Measurements from ENCODE around the gene SYT17.

SYT17 gene

DNA sequence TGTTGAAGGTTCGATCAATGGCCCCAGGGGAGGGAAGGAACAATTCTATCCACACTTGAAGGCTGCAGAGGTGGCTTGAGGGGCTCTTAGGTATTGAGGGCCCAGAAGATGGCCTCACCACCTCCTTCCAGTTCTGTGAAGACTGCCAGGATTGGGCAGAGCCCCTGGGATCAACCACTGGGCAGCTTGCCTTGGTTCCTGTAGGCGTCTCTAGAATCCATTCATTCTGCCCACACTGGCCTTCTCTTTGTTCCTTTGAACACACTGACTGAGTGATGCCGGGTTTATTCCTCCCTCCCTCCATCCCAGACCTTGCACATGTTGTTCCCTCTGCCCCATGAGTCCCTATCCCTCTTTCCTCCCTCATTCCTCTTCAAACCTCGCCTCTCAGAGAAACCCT is 50.5 kb downstream of the SYT17 start:
- TF ChIP-seq FOXP2 (optimal IDR thresholded peaks at IDR 0.05; ENCODE audit: borderline replicate concordance, extremely low read depth, extremely low read length, insufficient read depth) = no peak
- no peak for TF ChIP-seq SIN3A (IDR thresholded peaks at IDR 0.05; ENCODE audit: borderline replicate concordance, insufficient read depth, low read length)
- no peak for TF ChIP-seq TAF1 (IDR thresholded peaks at IDR 0.05; ENCODE audit: borderline replicate concordance, insufficient read depth, low read length)
- TF ChIP-seq POLR2AphosphoS5 (IDR thresholded peaks at IDR 0.05; ENCODE audit: low read depth, low read length) = no peak
- no peak for TF ChIP-seq REST (IDR thresholded peaks at IDR 0.05; ENCODE audit: insufficient read depth in 1 of 2, low read depth in 2 of 2, low read length in 2 of 2)

GRCh38 chr16:19219836-19220235 is 51.8 kb downstream of the SYT17 start:
- TF ChIP-seq SIN3A (IDR thresholded peaks at IDR 0.05; ENCODE audit: borderline replicate concordance, insufficient read depth, low read length) = no peak

GRCh38 chr16:19223235-19224170 is 55.5 kb downstream of the SYT17 start:
- no peak for TF ChIP-seq TAF1 (IDR thresholded peaks at IDR 0.05; ENCODE audit: borderline replicate concordance, insufficient read depth, low read length)
- TF ChIP-seq REST (IDR thresholded peaks at IDR 0.05; ENCODE audit: insufficient read depth in 1 of 2, low read depth in 2 of 2, low read length in 2 of 2) = no peak
- no peak for TF ChIP-seq POLR2AphosphoS5 (IDR thresholded peaks at IDR 0.05; ENCODE audit: low read depth, low read length)
- no peak for TF ChIP-seq SIN3A (IDR thresholded peaks at IDR 0.05; ENCODE audit: borderline replicate concordance, insufficient read depth, low read length)
- TF ChIP-seq FOXP2 (optimal IDR thresholded peaks at IDR 0.05; ENCODE audit: borderline replicate concordance, extremely low read depth, extremely low read length, insufficient read depth) = no peak

DNA sequence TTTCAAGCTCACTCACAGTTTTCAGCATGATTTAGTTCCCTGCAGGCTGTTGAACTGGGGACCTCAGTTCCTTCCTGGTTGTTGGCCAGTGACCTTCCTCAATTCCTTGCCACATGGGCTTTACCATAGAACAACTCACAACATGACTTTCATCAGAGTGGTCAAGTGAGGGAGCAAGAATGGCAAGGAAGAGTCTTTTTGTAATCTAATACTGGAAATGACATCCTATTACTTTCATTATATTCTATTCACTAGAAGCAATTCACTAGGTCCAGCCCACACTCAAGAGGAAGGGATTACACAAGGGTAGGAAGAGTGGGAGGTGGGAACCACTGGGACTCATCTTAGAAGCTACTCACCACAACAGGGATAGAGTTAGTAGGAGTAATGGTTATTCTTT is 57.6 kb downstream of the SYT17 start:
- no peak for TF ChIP-seq REST (IDR thresholded peaks at IDR 0.05; ENCODE audit: insufficient read depth in 1 of 2, low read depth in 2 of 2, low read length in 2 of 2)
- no peak for TF ChIP-seq SIN3A (IDR thresholded peaks at IDR 0.05; ENCODE audit: borderline replicate concordance, insufficient read depth, low read length)
- no peak for TF ChIP-seq TAF1 (IDR thresholded peaks at IDR 0.05; ENCODE audit: borderline replicate concordance, insufficient read depth, low read length)
- TF ChIP-seq FOXP2 (optimal IDR thresholded peaks at IDR 0.05; ENCODE audit: borderline replicate concordance, extremely low read depth, extremely low read length, insufficient read depth) = no peak
- TF ChIP-seq POLR2AphosphoS5 (IDR thresholded peaks at IDR 0.05; ENCODE audit: low read depth, low read length) = no peak

- no peak for TF ChIP-seq POLR2AphosphoS5 (IDR thresholded peaks at IDR 0.05; ENCODE audit: low read depth, low read length)
Observed at GRCh38 chr16:19227643-19228042, 59.6 kb downstream of the SYT17 start.

- TF ChIP-seq POLR2AphosphoS5 (IDR thresholded peaks at IDR 0.05; ENCODE audit: low read depth, low read length) (no peak), FOXP2 (optimal IDR thresholded peaks at IDR 0.05; ENCODE audit: borderline replicate concordance, extremely low read depth, extremely low read length, insufficient read depth) (no peak), REST (IDR thresholded peaks at IDR 0.05; ENCODE audit: insufficient read depth in 1 of 2, low read depth in 2 of 2, low read length in 2 of 2) (no peak), TAF1 (IDR thresholded peaks at IDR 0.05; ENCODE audit: borderline replicate concordance, insufficient read depth, low read length) (no peak), SIN3A (IDR thresholded peaks at IDR 0.05; ENCODE audit: borderline replicate concordance, insufficient read depth, low read length) (no peak)
Observed at GRCh38 chr16:19228052-19228451, 60.0 kb downstream of the SYT17 start.
